CD14-positive monocyte (primary cell): ENCODE measurements around the gene TP53RK. TPM values are rescaled to one million over a fixed set of nuclear protein-coding genes. Genes with fewer than 3 reads are reported as not detected.

ENCODE experiments used
- DNase-seq, 3 donors: peaks; one replicate each; pipeline ENCODE4 v3.0.0-alpha.2; 2011 to 2022
- H2AFZ ChIP-seq: 2 replicates; pipeline ENCODE4 v1.6.0; 2012; ENCODE audit warnings: mild to moderate bottlenecking, low read depth, low read length, inconsistent platforms; ENCODE audit not compliant: insufficient read depth, poor library complexity, severe bottlenecking
- H3K27ac ChIP-seq, 2 donors: 1 replicate in 1 of 2; 2 replicates in 1 of 2; pipeline ENCODE4 v1.5.1; 2012 to 2013; ENCODE audit warnings: low read length in 2 of 2, control low read depth in 1 of 2, inconsistent platforms in 1 of 2, low read depth in 1 of 2, mild to moderate bottlenecking in 1 of 2
- H3K27me3 ChIP-seq, 2 donors: one replicate each; pipeline versions ENCODE4 v1.6.0 to v1.6.1; 2011 to 2013; ENCODE audit warnings: low read length in 2 of 2; ENCODE audit not compliant: control insufficient read depth in 2 of 2, insufficient read depth in 2 of 2
- H3K36me3 ChIP-seq, 2 donors: replicated peaks in 1 of 2; 1 replicate in 1 of 2; 2 replicates in 1 of 2; pipeline versions ENCODE4 v1.5.1 to v1.6.1; 2012 to 2013; ENCODE audit warnings: low read length in 2 of 2, control low read depth in 1 of 2, inconsistent platforms in 1 of 2, mild to moderate bottlenecking in 1 of 2; ENCODE audit not compliant: insufficient read depth in 2 of 2, control insufficient read depth in 1 of 2
- H3K4me1 ChIP-seq, 2 donors: 1 replicate in 1 of 2; 2 replicates in 1 of 2; pipeline versions ENCODE4 v1.5.1 to v1.6.1; 2012 to 2013; ENCODE audit warnings: low read length in 2 of 2, control low read depth in 1 of 2, inconsistent platforms in 1 of 2, mild to moderate bottlenecking in 1 of 2, moderate library complexity in 1 of 2; ENCODE audit not compliant: insufficient read depth in 2 of 2, control insufficient read depth in 1 of 2
- H3K4me2 ChIP-seq: replicated peaks from 2 replicates; pipeline ENCODE3; 2012; ENCODE audit warnings: low read length, moderate library complexity, mild to moderate bottlenecking; ENCODE audit not compliant: poor library complexity, severe bottlenecking; ENCODE audit errors: extremely low read depth
- H3K4me3 ChIP-seq, 3 experiments: fragments of 200-600 bp in 1 of 3; sonication (generic) in 1 of 3; replicated peaks in 1 of 3; 1 replicate in 2 of 3; 2 replicates in 1 of 3; pipeline ENCODE4 v1.5.1; 2011 to 2013; ENCODE audit warnings: low read length in 3 of 3, mild to moderate bottlenecking in 3 of 3, control low read depth in 2 of 3, low read depth in 2 of 3, inconsistent platforms in 1 of 3, moderate library complexity in 1 of 3
- H3K79me2 ChIP-seq: 2 replicates; pipeline ENCODE4 v1.6.0; 2012; ENCODE audit warnings: mild to moderate bottlenecking, control low read depth, inconsistent platforms, low read length, moderate library complexity; ENCODE audit not compliant: insufficient read depth
- H3K9ac ChIP-seq: 2 replicates; pipeline ENCODE4 v1.6.0; 2017; ENCODE audit warnings: low read length, mild to moderate bottlenecking; ENCODE audit not compliant: insufficient read depth, poor library complexity, severe bottlenecking
- H3K9me3 ChIP-seq, 2 donors: replicated peaks in 1 of 2; 1 replicate in 1 of 2; 2 replicates in 1 of 2; pipeline versions ENCODE4 v1.5.1 to v1.6.1; 2012 to 2013; ENCODE audit warnings: low read length in 2 of 2, control low read depth in 1 of 2; ENCODE audit not compliant: control insufficient read depth in 1 of 2, insufficient read depth in 1 of 2
- H4K20me1 ChIP-seq: 2 replicates; pipeline ENCODE4 v1.6.0; 2012; ENCODE audit warnings: mild to moderate bottlenecking, low read length, control low read depth, moderate library complexity; ENCODE audit not compliant: insufficient read depth
- H3K27ac Mint-ChIP-seq, 7 donors: one replicate each; pipeline ENCODE4 v1.8.0; 2020; ENCODE audit warnings: mild to moderate bottlenecking in 7 of 7, mixed read lengths in 7 of 7, moderate library complexity in 6 of 7, inconsistent platforms in 2 of 7
- H3K27me3 Mint-ChIP-seq, 3 donors: one replicate each; pipeline ENCODE4 v1.8.0; 2021 to 2022; ENCODE audit warnings: low read depth in 3 of 3, mild to moderate bottlenecking in 3 of 3, mixed read lengths in 3 of 3, moderate library complexity in 3 of 3, inconsistent platforms in 1 of 3
- H3K36me3 Mint-ChIP-seq, 2 donors: one replicate each; pipeline ENCODE4 v1.8.0; 2020; ENCODE audit warnings: mixed read lengths in 2 of 2, inconsistent platforms in 1 of 2, mild to moderate bottlenecking in 1 of 2
- H3K4me1 Mint-ChIP-seq: one replicate; pipeline ENCODE4 v1.8.0; 2020; ENCODE audit warnings: mild to moderate bottlenecking, mixed read lengths
- H3K4me3 Mint-ChIP-seq, 2 donors: one replicate each; pipeline ENCODE4 v1.8.0; 2020; ENCODE audit warnings: mild to moderate bottlenecking in 2 of 2, mixed read lengths in 2 of 2, moderate library complexity in 1 of 2
- H3K9me3 Mint-ChIP-seq, 7 donors: one replicate each; pipeline ENCODE4 v1.8.0; 2020 to 2022; ENCODE audit warnings: mixed read lengths in 7 of 7, mild to moderate bottlenecking in 6 of 7, moderate library complexity in 6 of 7, inconsistent platforms in 2 of 7
- CTCF ChIP-seq: fragments of 200-600 bp; IDR thresholded peaks from one replicate; pipeline ENCODE4 v1.8.0; 2022; ENCODE audit warnings: antibody characterized with exemption, mild to moderate bottlenecking
- WGBS: methylation state at CpG from one replicate; pipeline ENCODE4 v1.1.5; 2013; ENCODE audit warnings: missing lambda C conversion rate; ENCODE audit not compliant: insufficient coverage; 5-methylcytosine and 5-hydroxymethylcytosine counted together
- intact Hi-C, 2 donors: fragments of 100-400 bp; cut with micrococcal nuclease; formaldehyde crosslinking; loops; one replicate each; pipeline versions ENCODE4 v1.15.0 to v1.15.1; 2023
- polyA plus RNA-seq, 3 donors: library from polyadenylated mRNA; depleted of rRNA in 1 of 3; unstranded in 2 of 3; stranded (reverse) in 1 of 3; fragments of 300-500 nt in 2 of 3; fragments of >200 nt in 1 of 3; fragmentation: Illumina TruSeq in 2 of 3; gene quantifications; 1 replicate in 2 of 3; 2 replicates in 1 of 3; pipeline ENCODE4 v1.2.3, GENCODE V29; 2012 to 2021

Gene TP53RK
- polyA plus RNA-seq, 3 donors = 1.4 to 10.9 (median 9.5) TPM

- Histone ChIP-seq H3K27me3 (no peaks in the 10 kb centered on the region), H3K4me1 (no peaks in the 10 kb centered on the region), H2AFZ (no peak overlapping the region), H3K9me3 (no peaks in the 10 kb centered on the region), H3K36me3 (peaks cover 7 to 20% of the 10 kb centered on the region in 2 donors), H3K4me3 (no peak overlapping the region), H3K4me2 (no peak overlapping the region), H3K9ac (no peak overlapping the region), H3K27ac (no peak overlapping the region), H3K79me2 (peaks cover 22% of the 10 kb centered on the region), H4K20me1 (peaks cover 55% of the 10 kb centered on the region)
- WGBS = 68% methylated on average over 5 of the region's 14 CpGs
- Mint-ChIP-seq H3K4me1 (peaks cover 27% of the 10 kb centered on the region), H3K27ac (peak overlapping the region in 1 of 7 donors; percentile 37), H3K36me3 (peaks cover 25 to 27% of the 10 kb centered on the region in 2 donors), H3K4me3 (no peak overlapping the region), H3K27me3 (peaks cover 2 to 4% (median 4%) of the 10 kb centered on the region in 3 donors), H3K9me3 (no peaks in the 10 kb centered on the region)
- peak; percentile 87 for TF ChIP-seq CTCF
- intact Hi-C loops = loop anchor here (1.0 to 10.0 kb wide), 4 partner anchors 126 to 546 kb away; partner anchors contain the start of gene OCSTAMP (in 1 of the 2)
- peak; percentile 35 to 56 (median 51) for DNase-seq
These were observed 8.0 kb downstream of the TP53RK start for GRCh38 chr20:46681032-46681854.

GRCh38 chr20:46680684-46681031, 8.6 kb downstream of the TP53RK start:
- WGBS = 100% methylated on average over 2 of the region's 2 CpGs

More at GRCh38 chr20:46680684-46681031, 8.6 kb downstream of the TP53RK start:
- Histone ChIP-seq H3K9ac (no peak overlapping the region), H3K9me3 (no peaks in the 10 kb centered on the region), H3K4me1 (no peaks in the 10 kb centered on the region), H3K4me2 (no peak overlapping the region), H3K79me2 (peaks cover 17% of the 10 kb centered on the region), H4K20me1 (peaks cover 51% of the 10 kb centered on the region), H3K27ac (no peak overlapping the region), H3K4me3 (no peak overlapping the region), H2AFZ (no peak overlapping the region), H3K36me3 (peaks cover 3 to 14% of the 10 kb centered on the region in 2 donors), H3K27me3 (no peaks in the 10 kb centered on the region)
- intact Hi-C loops = loop anchor here (1.0 to 10.0 kb wide), 4 partner anchors 126 to 546 kb away; partner anchors contain the start of gene OCSTAMP (in 1 of the 2)
- DNase-seq = no peak
- Mint-ChIP-seq H3K27me3 (peaks cover 2 to 4% (median 4%) of the 10 kb centered on the region in 3 donors), H3K4me3 (no peak overlapping the region), H3K9me3 (no peaks in the 10 kb centered on the region), H3K36me3 (peaks cover 19 to 21% of the 10 kb centered on the region in 2 donors), H3K27ac (no peak overlapping the region), H3K4me1 (peaks cover 26% of the 10 kb centered on the region)
- no peak for TF ChIP-seq CTCF
